C4-2B (cell line): Measurements from ENCODE around the gene JAK1.

ENCODE experiments used
- CTCF ChIP-seq: fragments of 450-650 bp; conservative IDR thresholded peaks from 2 replicates; pipeline ENCODE4 v1.5.1; 2017; ENCODE audit warnings: mild to moderate bottlenecking
- ZFX ChIP-seq: fragments of 450-650 bp; IDR thresholded peaks from 2 replicates; pipeline ENCODE4 v1.6.1; 2017

DNA sequence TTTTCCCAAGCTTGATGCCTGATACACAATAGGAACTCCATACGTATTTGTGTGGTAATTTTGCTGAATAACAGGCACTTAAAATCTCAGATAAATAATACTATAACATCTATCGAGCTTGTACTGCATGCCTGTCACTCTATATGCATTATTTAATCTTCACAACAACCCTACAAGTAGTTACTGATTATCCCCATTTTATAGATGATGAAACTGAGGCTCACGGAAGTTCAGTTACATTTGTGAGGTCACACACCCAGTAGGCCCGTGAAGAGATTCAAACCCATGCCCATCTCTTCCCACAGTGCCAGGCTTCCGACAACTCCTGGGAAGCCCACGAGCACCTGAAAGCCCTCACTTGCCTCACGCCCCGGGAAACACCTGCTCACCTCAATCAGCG lies 122.7 kb downstream of the JAK1 start:
- TF ChIP-seq CTCF = no peak
- no peak for TF ChIP-seq ZFX
